HepG2 (cell line): Measurements from ENCODE around the gene INPP4B. TPM values are rescaled to one million over a fixed set of nuclear protein-coding genes. Genes with fewer than 3 reads are reported as not detected.

ENCODE experiments used
- ATAC-seq: fragments of 200-7000 bp; cut with Tn5 transposase; 3 replicates; pipeline ENCODE4 v1.9.1; 2020; ENCODE audit warnings: mild to moderate bottlenecking, moderate library complexity
- BruUV-seq: library from RNA; stranded (reverse); fragments of 400-500 nt; replicated peaks from 2 replicates; lab custom pipeline; 2021; lab: Mats Ljungman, UMichigan
- CTCF ChIA-PET: fragments of 300-600 bp; formaldehyde crosslinking; extraction: SDS; loops from one replicate; lab custom pipeline; 2021; ENCODE audit warnings: low total read pairs, inconsistent platforms, low intra/inter-chr PET ratio; lab: Yijun Ruan, JAX
- POLR2A ChIA-PET: fragments of 350-600 bp; sonication (Branson Sonifier 250); formaldehyde crosslinking; loops from one replicate; lab custom pipeline; 2020; ENCODE audit warnings: antibody characterized with exemption, inconsistent platforms; lab: Yijun Ruan, JAX
- DNase-seq: peaks from one replicate; pipeline ENCODE4 v3.0.0-alpha.2; 2015; ENCODE audit warnings: low spot score
- FAIRE-seq: peaks from 3 replicates; lab custom pipeline; 2011; peaks lifted over from hg19 to GRCh38; lab: Jason Lieb, UNC
- H2AFZ ChIP-seq: one replicate; pipeline ENCODE4 v1.6.1; 2011; ENCODE audit warnings: low read length, inconsistent platforms
- H3K27ac ChIP-seq: fragments of 300-600 bp; 3 replicates; pipeline ENCODE4 v1.8.0; 2011; ENCODE audit warnings: mixed run types, mild to moderate bottlenecking, mixed read lengths, low read length, inconsistent platforms; ENCODE audit not compliant: insufficient read depth; ENCODE audit errors: extremely low read length
- H3K27me3 ChIP-seq, 2 experiments: fragments of 200-600 bp in 1 of 2; 2 replicates in 1 of 2; 3 replicates in 1 of 2; pipeline versions ENCODE4 v1.6.0 to v1.8.0; 2011; ENCODE audit warnings: low read length in 2 of 2, mild to moderate bottlenecking in 2 of 2, moderate library complexity in 2 of 2, inconsistent platforms in 1 of 2; ENCODE audit not compliant: insufficient read depth in 2 of 2, control insufficient read depth in 1 of 2
- H3K36me3 ChIP-seq, 2 experiments: fragments of 200-600 bp in 1 of 2; replicated peaks in 1 of 2; 2 replicates in 1 of 2; 3 replicates in 1 of 2; pipeline versions ENCODE4 v1.5.1 to v1.8.0; 2011; ENCODE audit warnings: low read length in 2 of 2, inconsistent platforms in 1 of 2; ENCODE audit not compliant: insufficient read depth in 2 of 2, control insufficient read depth in 1 of 2
- H3K4me1 ChIP-seq: 2 replicates; pipeline ENCODE4 v1.5.1; 2012; ENCODE audit warnings: low read length, inconsistent platforms; ENCODE audit not compliant: insufficient read depth
- H3K4me2 ChIP-seq: 2 replicates; pipeline ENCODE4 v1.6.0; 2011; ENCODE audit warnings: low read depth, low read length, inconsistent platforms
- H3K4me3 ChIP-seq, 3 experiments: fragments of 200-600 bp in 1 of 3; sonication (generic), shearing (Covaris generic) in 1 of 3; replicated peaks in 1 of 3; 2 replicates each; pipeline ENCODE4 v1.5.1; 2011 to 2016; ENCODE audit warnings: low read length in 3 of 3, inconsistent platforms in 2 of 3, low read depth in 2 of 3, mild to moderate bottlenecking in 2 of 3, control low read depth in 1 of 3, mixed read lengths in 1 of 3; ENCODE audit not compliant: insufficient read depth in 1 of 3
- H3K79me2 ChIP-seq: one replicate; pipeline ENCODE4 v1.6.1; 2011; ENCODE audit warnings: low read length, inconsistent platforms; ENCODE audit not compliant: insufficient read depth
- H3K9ac ChIP-seq: 2 replicates; pipeline ENCODE4 v1.6.0; 2011; ENCODE audit warnings: mild to moderate bottlenecking, low read depth, low read length, inconsistent platforms; ENCODE audit not compliant: insufficient read depth
- H3K9me3 ChIP-seq: 2 replicates; pipeline ENCODE4 v1.5.1; 2012; ENCODE audit warnings: mild to moderate bottlenecking, low read length
- H4K20me1 ChIP-seq: 2 replicates; pipeline ENCODE4 v1.6.0; 2011; ENCODE audit warnings: inconsistent platforms, mild to moderate bottlenecking, low read length, moderate library complexity; ENCODE audit not compliant: insufficient read depth
- FLYWCH1 ChIP-seq: sonication (generic); formaldehyde crosslinking; IDR thresholded peaks from 2 replicates; pipeline ENCODE4 v1.8.1; 2023; ENCODE audit warnings: mild to moderate bottlenecking, missing genetic modification reagents
- GATAD2A ChIP-seq: IDR thresholded peaks from 2 replicates; pipeline ENCODE4 v1.6.1; 2016
- HDAC1 ChIP-seq: sonication (generic); formaldehyde crosslinking; IDR thresholded peaks from 2 replicates; pipeline ENCODE4 v1.5.1; 2020; ENCODE audit warnings: mild to moderate bottlenecking, missing genetic modification reagents
- JUNB ChIP-seq: sonication (generic); formaldehyde crosslinking; IDR thresholded peaks from 2 replicates; pipeline ENCODE4 v1.8.0; 2022; ENCODE audit warnings: missing genetic modification reagents, mild to moderate bottlenecking, borderline replicate concordance
- KAT2B ChIP-seq: fragments of 150-350 bp; IDR thresholded peaks from 2 replicates; pipeline ENCODE4 v1.6.1; 2014; ENCODE audit warnings: low read depth, low read length, borderline replicate concordance
- NCOA1 ChIP-seq: sonication (generic); formaldehyde crosslinking; IDR thresholded peaks from 2 replicates; pipeline ENCODE4 v1.9.0; 2021; ENCODE audit warnings: missing genetic modification reagents
- RBAK ChIP-seq: sonication (generic); formaldehyde crosslinking; IDR thresholded peaks from 2 replicates; pipeline ENCODE4 v1.5.1; 2020; ENCODE audit warnings: mild to moderate bottlenecking, missing genetic modification reagents
- RBFOX2 ChIP-seq: fragments of 200-400 bp; formaldehyde crosslinking; IDR thresholded peaks from 2 replicates; pipeline ENCODE4 v1.6.1; 2017; ENCODE audit warnings: low read depth, mild to moderate bottlenecking, low read length
- RFX1 ChIP-seq: fragments of 450-650 bp; IDR thresholded peaks from 2 replicates; pipeline ENCODE4 v1.6.1; 2017
- RNF2 ChIP-seq: fragments of 450-650 bp; conservative IDR thresholded peaks from 2 replicates; pipeline ENCODE4 v1.6.1; 2016; ENCODE audit warnings: low read depth
- TCF7 ChIP-seq: sonication (generic); IDR thresholded peaks from 2 replicates; pipeline ENCODE4 v1.6.1; 2016; ENCODE audit warnings: antibody characterized with exemption, low read depth
- YEATS2 ChIP-seq: sonication (generic); formaldehyde crosslinking; IDR thresholded peaks from 2 replicates; pipeline ENCODE4 v1.4.0; 2020; ENCODE audit warnings: missing genetic modification reagents, borderline replicate concordance
- ZKSCAN8 ChIP-seq: IDR thresholded peaks from 2 replicates; pipeline ENCODE4 v1.6.1; 2016; ENCODE audit warnings: borderline replicate concordance, missing genetic modification reagents, missing compliant biosample characterization
- ZMYM2 ChIP-seq: sonication (generic); formaldehyde crosslinking; IDR thresholded peaks from 2 replicates; pipeline ENCODE4 v1.8.0; 2022; ENCODE audit warnings: mild to moderate bottlenecking, missing genetic modification reagents
- ZNF552 ChIP-seq: sonication (generic); formaldehyde crosslinking; IDR thresholded peaks from 2 replicates; pipeline ENCODE4 v1.9.0; 2022; ENCODE audit warnings: missing genetic modification reagents, mild to moderate bottlenecking, borderline replicate concordance
- ZNF850 ChIP-seq: sonication (generic); formaldehyde crosslinking; conservative IDR thresholded peaks from 2 replicates; pipeline ENCODE4 v1.9.0; 2021; ENCODE audit warnings: mild to moderate bottlenecking, missing genetic modification reagents
- WGBS: methylation state at CpG from one replicate; pipeline ENCODE4 v1.1.6; 2017; ENCODE audit warnings: low lambda C conversion rate; 5-methylcytosine and 5-hydroxymethylcytosine counted together
- in situ Hi-C: cut with HindIII; loops from 2 replicates; pipeline ENCODE4 v1.10.0; 2017; ENCODE audit warnings: low pct_unique_long_range_greater_than_20kb; ENCODE audit not compliant: extremely low pct_ligation_motif_present
- intact Hi-C: fragments of 100-400 bp; cut with micrococcal nuclease; formaldehyde crosslinking; loops from one replicate; pipeline ENCODE4 v1.10.0; 2022; ENCODE audit not compliant: unreplicated experiment
- polyA plus RNA-seq, 8 experiments: library from polyadenylated mRNA; depleted of rRNA in 3 of 8; stranded (reverse) in 7 of 8; unstranded in 1 of 8; fragments of >200 nt; fragmentation: Illumina TruSeq in 4 of 8; extraction: Trizol in 4 of 8; gene quantifications; 2 replicates each; pipeline versions ENCODE4 v1.2.1 to v1.2.3, GENCODE V29; 2011 to 2016; ENCODE audit warnings: low read depth in 4 of 8, missing spikeins in 1 of 8, mixed read lengths in 1 of 8; ENCODE audit not compliant: insufficient read depth in 1 of 8
- total RNA-seq, 5 experiments: library from RNA; depleted of rRNA; stranded (reverse); fragments of >200 nt; fragmentation: Illumina TruSeq; extraction: Trizol; gene quantifications; 2 replicates each; pipeline ENCODE4 v1.2.3, GENCODE V29; 2016; ENCODE audit warnings: low read depth in 1 of 5
- TF ChIP-seq, protein P1 (sequence below): sonication (generic); formaldehyde crosslinking; IDR thresholded peaks from 2 replicates; pipeline ENCODE4 v1.5.1; 2020; ENCODE audit warnings: missing genetic modification reagents, mild to moderate bottlenecking, borderline replicate concordance
- TF ChIP-seq, protein P2 (sequence below): sonication (generic); formaldehyde crosslinking; IDR thresholded peaks from 2 replicates; pipeline ENCODE4 v1.8.1; 2023; ENCODE audit warnings: mild to moderate bottlenecking, missing genetic modification reagents
- TF ChIP-seq, protein P3 (sequence below): sonication (generic); formaldehyde crosslinking; IDR thresholded peaks from 2 replicates; pipeline ENCODE4 v1.5.0; 2020; ENCODE audit warnings: missing genetic modification reagents, mild to moderate bottlenecking, borderline replicate concordance

Gene INPP4B
- total and polyA plus RNA-seq, 2 of the 13 experiments (the other 11 are each of a cell fraction or from before 2014, with no cell fraction given) = not detected

- Histone ChIP-seq H3K4me3 (no peak overlapping the region), H4K20me1 (no peaks in the 10 kb centered on the region), H3K36me3 (no peaks in the 10 kb centered on the region), H3K27me3 (no peaks in the 10 kb centered on the region), H3K27ac (no peak overlapping the region), H3K9me3 (no peaks in the 10 kb centered on the region), H3K4me2 (no peak overlapping the region), H3K79me2 (no peaks in the 10 kb centered on the region), H2AFZ (no peak overlapping the region), H3K4me1 (no peaks in the 10 kb centered on the region), H3K9ac (no peak overlapping the region)
- DNase-seq = no peak
- TF ChIP-seq GATAD2A (CRISPR knock-in tag) = no peak
- no peak for TF ChIP-seq FLYWCH1
- TF ChIP-seq, protein P1, sequence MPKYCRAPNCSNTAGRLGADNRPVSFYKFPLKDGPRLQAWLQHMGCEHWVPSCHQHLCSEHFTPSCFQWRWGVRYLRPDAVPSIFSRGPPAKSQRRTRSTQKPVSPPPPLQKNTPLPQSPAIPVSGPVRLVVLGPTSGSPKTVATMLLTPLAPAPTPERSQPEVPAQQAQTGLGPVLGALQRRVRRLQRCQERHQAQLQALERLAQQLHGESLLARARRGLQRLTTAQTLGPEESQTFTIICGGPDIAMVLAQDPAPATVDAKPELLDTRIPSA = no peak
- TF ChIP-seq TCF7 = no peak
- no peak for TF ChIP-seq ZKSCAN8 (CRISPR knock-in tag)
- TF ChIP-seq, protein P2, sequence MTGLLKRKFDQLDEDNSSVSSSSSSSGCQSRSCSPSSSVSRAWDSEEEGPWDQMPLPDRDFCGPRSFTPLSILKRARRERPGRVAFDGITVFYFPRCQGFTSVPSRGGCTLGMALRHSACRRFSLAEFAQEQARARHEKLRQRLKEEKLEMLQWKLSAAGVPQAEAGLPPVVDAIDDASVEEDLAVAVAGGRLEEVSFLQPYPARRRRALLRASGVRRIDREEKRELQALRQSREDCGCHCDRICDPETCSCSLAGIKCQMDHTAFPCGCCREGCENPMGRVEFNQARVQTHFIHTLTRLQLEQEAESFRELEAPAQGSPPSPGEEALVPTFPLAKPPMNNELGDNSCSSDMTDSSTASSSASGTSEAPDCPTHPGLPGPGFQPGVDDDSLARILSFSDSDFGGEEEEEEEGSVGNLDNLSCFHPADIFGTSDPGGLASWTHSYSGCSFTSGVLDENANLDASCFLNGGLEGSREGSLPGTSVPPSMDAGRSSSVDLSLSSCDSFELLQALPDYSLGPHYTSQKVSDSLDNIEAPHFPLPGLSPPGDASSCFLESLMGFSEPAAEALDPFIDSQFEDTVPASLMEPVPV (CRISPR knock-in tag) = no peak
- TF ChIP-seq, protein P3, sequence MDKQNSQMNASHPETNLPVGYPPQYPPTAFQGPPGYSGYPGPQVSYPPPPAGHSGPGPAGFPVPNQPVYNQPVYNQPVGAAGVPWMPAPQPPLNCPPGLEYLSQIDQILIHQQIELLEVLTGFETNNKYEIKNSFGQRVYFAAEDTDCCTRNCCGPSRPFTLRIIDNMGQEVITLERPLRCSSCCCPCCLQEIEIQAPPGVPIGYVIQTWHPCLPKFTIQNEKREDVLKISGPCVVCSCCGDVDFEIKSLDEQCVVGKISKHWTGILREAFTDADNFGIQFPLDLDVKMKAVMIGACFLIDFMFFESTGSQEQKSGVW (CRISPR knock-in tag) = no peak
- no peak for TF ChIP-seq HDAC1 (CRISPR knock-in tag)
- no peak for TF ChIP-seq YEATS2 (CRISPR knock-in tag)
- no peak for TF ChIP-seq NCOA1
- TF ChIP-seq ZNF850 (CRISPR knock-in tag) = no peak
- no peak for TF ChIP-seq RBAK
- TF ChIP-seq JUNB = no peak
- TF ChIP-seq KAT2B = no peak
- TF ChIP-seq RNF2 = no peak
- no peak for TF ChIP-seq ZNF552 (CRISPR knock-in tag)
- TF ChIP-seq ZMYM2 = no peak
- TF ChIP-seq RBFOX2 = no peak
- no peak for TF ChIP-seq RFX1
- intact Hi-C loops (no loop called here), in situ Hi-C loops (no loop called here)
- no TSS peak for BruUV-seq
- ATAC-seq = no peak
- CTCF ChIA-PET = no interaction called here
- POLR2A ChIA-PET = no interaction called here
- no peak for FAIRE-seq
- WGBS = 5% methylated on average over 3 of the region's 3 CpGs
Measured at GRCh38 chr4:142095886-142096605, 750.1 kb downstream of the INPP4B start.
